Stimulated activated naive CD8-positive, alpha-beta T cell treated with anti-CD3 and anti-CD28 coated beads, Interleukin-15, amount 100 ng/mL, for 72 hours (primary cell): ENCODE measurements around the gene CYYR1.

Experiments
- ATAC-seq: fragments of 150-1000 bp; cut with Tn5 transposase; 2 replicates; pipeline ENCODE4 v1.10.0; 2021; ENCODE audit warnings: mild to moderate bottlenecking, moderate library complexity
- DNase-seq, 2 donors: peaks; one replicate each; pipeline ENCODE4 v3.0.0; 2021 to 2022
- H3K27ac Mint-ChIP-seq, 2 donors: one replicate each; pipeline ENCODE4 v1.8.0; 2022; ENCODE audit warnings: mild to moderate bottlenecking in 2 of 2, mixed read lengths in 2 of 2, moderate library complexity in 2 of 2
- H3K27me3 Mint-ChIP-seq: one replicate; pipeline ENCODE4 v1.8.0; 2022; ENCODE audit warnings: mixed read lengths
- H3K4me1 Mint-ChIP-seq: one replicate; pipeline ENCODE4 v1.8.0; 2022; ENCODE audit warnings: mild to moderate bottlenecking, mixed read lengths
- H3K4me3 Mint-ChIP-seq, 2 donors: one replicate each; pipeline ENCODE4 v1.8.0; 2022; ENCODE audit warnings: mild to moderate bottlenecking in 2 of 2, mixed read lengths in 2 of 2, moderate library complexity in 1 of 2
- H3K9me3 Mint-ChIP-seq, 2 donors: one replicate each; pipeline ENCODE4 v1.8.0; 2022; ENCODE audit warnings: mixed read lengths in 2 of 2

CYYR1 gene

DNA sequence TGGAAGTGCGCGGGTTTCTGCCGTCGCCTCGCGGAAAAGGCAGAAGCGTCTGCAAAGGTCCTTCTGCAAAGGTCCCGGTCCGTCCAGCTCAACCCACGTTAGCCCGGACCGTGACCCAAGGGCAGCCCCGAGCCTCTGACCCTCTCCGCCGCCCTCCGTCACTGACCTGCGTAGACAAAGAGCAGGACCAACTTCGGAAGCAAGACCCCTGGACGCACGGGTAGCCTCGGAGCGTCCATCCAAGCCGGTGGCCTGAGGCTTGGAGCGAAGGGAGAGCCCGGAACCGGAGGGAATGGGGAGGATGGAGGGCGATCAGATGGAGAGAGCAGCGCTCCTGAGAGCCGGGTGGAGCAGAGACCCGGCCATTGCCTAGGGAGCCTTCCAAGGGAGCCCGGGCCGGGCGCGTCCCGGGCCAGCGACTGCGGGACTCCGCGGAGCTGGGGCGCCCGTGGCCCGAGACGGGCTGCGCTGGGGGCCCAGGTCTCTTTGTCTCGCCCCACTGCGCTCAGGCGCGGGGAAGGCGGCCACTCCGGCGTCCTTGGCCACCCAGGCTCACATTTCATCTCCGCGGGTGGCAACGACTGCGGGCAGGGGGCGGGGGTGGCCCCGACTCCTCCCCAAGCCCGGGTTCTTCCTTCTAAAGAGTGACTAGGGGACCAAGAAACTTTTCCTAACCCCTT lies at the start of gene CYYR1:
Gene CYYR1, minus strand, starts transcription at position 585 of the 680 bp plus-strand sequence. Its CDS starts 346 bp downstream, at position 239.
- Mint-ChIP-seq H3K4me3 (peak within 1 kb of the TSS in 1 of 2 donors; percentile 36), H3K4me1 (peaks cover 10% of the 10 kb centered on the region), H3K27me3 (peaks cover 53% of the 10 kb centered on the region), H3K27ac (no peak within 1 kb of the TSS), H3K9me3 (peaks cover 9 to 19% of the 10 kb centered on the region in 2 donors)
- ATAC-seq (no peak), DNase-seq (no peak)

DNA sequence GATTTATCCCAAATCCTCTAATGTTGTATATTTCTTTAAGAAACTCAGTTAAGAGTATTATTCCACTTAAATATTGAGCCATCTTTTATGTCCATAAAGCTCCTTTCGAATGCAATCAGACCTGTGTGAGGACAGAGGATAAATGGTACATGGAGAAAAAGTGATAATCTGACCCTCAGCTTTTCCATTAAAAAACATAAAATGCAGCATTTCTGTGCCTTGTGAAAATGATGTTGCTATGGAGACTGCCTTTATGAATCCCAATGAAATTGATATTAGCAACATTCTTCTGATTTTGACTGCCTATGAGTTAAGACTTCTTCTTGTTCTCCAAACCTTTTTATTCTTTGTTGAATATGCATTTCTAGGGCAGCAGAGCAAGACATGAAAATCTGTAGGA lies 44.1 kb upstream of the CYYR1 start:
- H3K9me3 Mint-ChIP-seq, result no peaks in the 10 kb centered on the region
- H3K4me3 Mint-ChIP-seq, result no peak overlapping the region
- ATAC-seq (no peak), DNase-seq (no peak)
- H3K27me3 Mint-ChIP-seq, result no peaks in the 10 kb centered on the region
- no peak overlapping the region for H3K27ac Mint-ChIP-seq
- no peaks in the 10 kb centered on the region for H3K4me1 Mint-ChIP-seq

DNA sequence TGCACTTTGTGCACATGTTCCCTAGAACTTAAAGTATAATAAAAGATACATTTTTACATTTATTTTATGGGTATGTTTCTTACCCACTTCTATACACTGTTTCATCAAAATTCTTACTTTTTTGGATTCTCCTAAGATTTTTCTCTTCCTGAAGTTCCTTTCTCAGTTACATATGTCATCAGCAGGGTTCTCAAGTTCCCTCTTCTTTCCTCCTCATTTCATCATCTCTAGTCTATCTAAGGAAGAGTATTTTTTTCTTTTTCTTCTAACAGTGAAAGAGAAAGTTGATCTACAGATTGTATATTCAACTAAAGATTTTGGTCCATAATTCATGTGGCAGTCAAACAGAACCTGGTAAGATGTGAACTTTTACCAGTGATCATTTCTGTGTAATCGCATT lies 41.2 kb upstream of the CYYR1 start:
- no peaks in the 10 kb centered on the region for H3K9me3 Mint-ChIP-seq
- ATAC-seq (no peak), DNase-seq (no peak)
- H3K27me3 Mint-ChIP-seq, result no peaks in the 10 kb centered on the region
- no peak overlapping the region for H3K4me3 Mint-ChIP-seq
- H3K27ac Mint-ChIP-seq, result no peak overlapping the region
- no peaks in the 10 kb centered on the region for H3K4me1 Mint-ChIP-seq

DNA sequence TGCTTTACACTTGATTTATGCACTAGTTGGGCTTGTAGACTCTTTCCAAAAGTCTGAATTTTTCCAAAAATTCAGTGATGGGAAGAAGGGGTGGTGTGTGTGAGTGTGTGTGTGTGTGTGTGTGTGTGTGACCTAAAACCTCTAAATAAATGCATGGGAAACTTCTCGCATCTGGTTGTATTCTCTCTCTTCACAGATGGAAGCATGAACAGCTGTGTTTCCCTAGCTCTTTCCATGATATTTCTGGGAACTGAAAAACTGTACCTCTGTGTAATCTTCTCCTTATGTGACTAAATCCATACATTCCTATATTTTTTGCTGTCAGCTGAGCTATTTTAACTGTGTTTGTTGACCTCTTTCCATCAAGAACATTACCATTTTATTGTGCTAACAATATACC lies 26.2 kb upstream of the CYYR1 start:
- Mint-ChIP-seq H3K27ac (no peak overlapping the region), H3K4me3 (no peak overlapping the region), H3K4me1 (no peaks in the 10 kb centered on the region), H3K27me3 (no peaks in the 10 kb centered on the region), H3K9me3 (peaks cover 3 to 7% of the 10 kb centered on the region in 2 donors)
- ATAC-seq, result no peak
- DNase-seq, result no peak

DNA sequence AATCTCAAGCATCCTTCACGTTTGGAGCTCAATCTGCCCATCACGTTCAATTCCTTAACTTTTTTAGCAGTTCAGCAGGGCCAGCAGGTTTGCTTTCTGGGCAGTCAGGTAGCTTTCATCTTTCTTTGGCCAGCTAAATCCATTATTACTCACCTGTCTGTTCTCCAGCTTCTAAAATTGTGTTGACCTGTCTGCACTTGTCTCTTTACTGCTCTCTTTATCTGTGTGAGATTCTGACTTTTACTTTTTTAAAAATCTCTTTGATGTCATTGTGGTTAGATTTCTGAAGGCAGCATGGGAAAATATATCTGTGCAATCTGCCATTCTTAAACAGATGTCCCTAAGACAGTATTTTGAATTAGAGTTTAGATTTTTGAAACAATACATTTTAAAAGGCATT lies 24.9 kb upstream of the CYYR1 start:
- ATAC-seq (no peak), DNase-seq (no peak)
- Mint-ChIP-seq H3K27ac (no peak overlapping the region), H3K4me1 (no peaks in the 10 kb centered on the region), H3K4me3 (no peak overlapping the region), H3K9me3 (peaks cover 3 to 7% of the 10 kb centered on the region in 2 donors), H3K27me3 (no peaks in the 10 kb centered on the region)

DNA sequence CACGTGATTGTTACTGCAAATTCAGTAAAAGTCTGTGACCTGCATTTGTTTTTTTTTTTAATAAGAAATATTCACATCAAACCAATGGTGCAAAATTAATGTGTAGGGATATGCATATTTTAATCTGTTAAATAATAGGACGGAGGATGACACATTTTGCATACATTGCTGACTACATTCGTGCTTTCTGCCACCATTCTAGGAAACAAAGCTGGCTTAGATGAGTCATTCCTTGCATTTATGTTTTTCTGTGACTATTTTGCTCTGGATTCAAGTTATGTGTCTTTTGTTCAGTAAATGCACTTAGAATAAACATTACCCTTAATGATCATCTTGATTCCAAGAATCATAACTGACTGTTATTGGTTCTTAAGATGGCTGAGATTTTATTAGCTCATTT lies 23.9 kb upstream of the CYYR1 start:
- H3K4me3 Mint-ChIP-seq, result no peak overlapping the region
- ATAC-seq (no peak), DNase-seq (no peak)
- H3K4me1 Mint-ChIP-seq, result no peaks in the 10 kb centered on the region
- peaks cover 0 to 7% of the 10 kb centered on the region in 2 donors for H3K9me3 Mint-ChIP-seq
- H3K27me3 Mint-ChIP-seq, result no peaks in the 10 kb centered on the region
- no peak overlapping the region for H3K27ac Mint-ChIP-seq

DNA sequence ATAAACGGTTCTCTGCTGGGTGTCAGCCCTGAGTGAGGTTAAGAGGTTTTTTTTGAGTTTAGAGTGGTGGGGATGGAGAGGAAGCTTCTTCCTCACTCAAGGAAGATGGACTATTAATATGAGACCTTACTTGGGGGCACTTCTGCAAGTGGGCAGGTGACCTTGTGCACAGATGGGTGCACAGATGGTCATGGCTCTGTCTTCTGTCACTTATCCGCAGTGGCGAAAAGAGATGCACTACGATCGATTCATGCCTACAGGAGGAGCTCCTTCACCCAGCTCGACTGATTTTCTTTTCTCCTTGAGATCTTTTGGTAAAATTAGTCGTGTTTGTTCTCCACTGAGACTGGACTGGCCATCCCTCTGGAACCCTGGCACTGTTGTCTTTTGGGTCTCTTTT lies 22.9 kb upstream of the CYYR1 start:
- no peak overlapping the region for H3K27ac Mint-ChIP-seq
- DNase-seq (no peak), ATAC-seq (no peak)
- no peaks in the 10 kb centered on the region for H3K27me3 Mint-ChIP-seq
- H3K4me1 Mint-ChIP-seq, result no peaks in the 10 kb centered on the region
- peaks cover 0 to 7% of the 10 kb centered on the region in 2 donors for H3K9me3 Mint-ChIP-seq
- no peak overlapping the region for H3K4me3 Mint-ChIP-seq

DNA sequence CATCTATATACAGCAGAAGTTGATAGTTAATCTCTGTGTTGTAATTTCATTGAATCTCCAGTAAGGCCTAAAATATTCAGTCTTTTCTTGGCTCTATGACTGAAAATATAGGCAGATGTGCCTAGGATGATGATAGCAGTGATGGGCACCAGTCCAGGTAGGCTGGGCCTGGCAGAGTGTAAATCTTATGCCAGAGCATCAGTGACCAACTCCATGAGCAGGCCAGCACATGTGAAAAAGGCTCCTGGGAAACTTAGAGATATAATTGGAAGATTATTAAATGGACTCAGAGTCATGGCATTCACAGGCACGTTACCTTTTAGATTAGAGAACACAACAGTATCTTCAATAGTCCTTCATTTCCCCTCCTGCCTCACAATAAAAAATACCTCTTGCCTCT lies 20.7 kb upstream of the CYYR1 start:
- H3K4me1 Mint-ChIP-seq, result no peaks in the 10 kb centered on the region
- H3K27me3 Mint-ChIP-seq, result no peaks in the 10 kb centered on the region
- no peak overlapping the region for H3K27ac Mint-ChIP-seq
- no peaks in the 10 kb centered on the region for H3K9me3 Mint-ChIP-seq
- DNase-seq (no peak), ATAC-seq (no peak)
- H3K4me3 Mint-ChIP-seq, result no peak overlapping the region

DNA sequence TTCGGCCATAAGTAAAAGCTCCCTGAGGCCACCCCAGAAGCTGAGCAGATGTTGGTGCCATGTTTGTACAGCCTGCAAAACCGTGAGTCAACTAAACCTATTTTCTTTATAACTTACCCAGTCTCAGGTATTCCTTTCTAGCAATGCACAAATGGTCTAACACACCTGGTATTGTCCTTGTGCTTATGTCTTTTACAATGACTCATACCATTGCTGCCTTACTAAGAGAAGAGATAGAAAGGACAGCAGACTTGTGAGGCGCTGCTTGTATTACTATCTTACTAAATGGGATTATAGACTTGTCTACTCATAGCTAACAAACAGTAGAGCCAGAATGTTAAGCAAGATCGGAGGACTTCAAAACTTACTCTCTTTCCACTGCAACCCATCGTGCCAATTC lies 18.5 kb upstream of the CYYR1 start:
- Mint-ChIP-seq H3K4me3 (no peak overlapping the region), H3K9me3 (no peaks in the 10 kb centered on the region), H3K27ac (no peak overlapping the region), H3K4me1 (no peaks in the 10 kb centered on the region), H3K27me3 (no peaks in the 10 kb centered on the region)
- ATAC-seq (no peak), DNase-seq (no peak)

DNA sequence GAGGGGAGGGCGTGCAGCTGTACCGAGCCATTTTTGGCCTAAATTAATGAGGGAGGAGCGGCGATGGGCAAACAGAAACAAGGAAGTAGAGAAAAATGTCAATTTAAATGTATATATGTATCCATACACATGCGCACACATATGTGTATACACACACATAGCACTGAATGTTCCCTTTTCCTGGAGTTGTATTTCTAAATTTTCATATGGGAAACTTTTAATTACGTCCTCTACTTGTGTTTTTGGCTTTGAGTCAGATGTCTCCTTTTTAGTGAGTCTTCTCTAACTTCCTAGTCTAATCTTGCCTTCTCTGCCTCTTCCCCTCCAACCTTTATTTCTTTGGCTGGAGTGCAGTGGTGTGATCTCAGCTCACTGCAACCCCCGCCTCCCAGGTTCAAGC lies 15.4 kb upstream of the CYYR1 start:
- DNase-seq (no peak), ATAC-seq (no peak)
- no peak overlapping the region for H3K27ac Mint-ChIP-seq
- no peaks in the 10 kb centered on the region for H3K27me3 Mint-ChIP-seq
- H3K9me3 Mint-ChIP-seq, result no peaks in the 10 kb centered on the region
- H3K4me3 Mint-ChIP-seq, result no peak overlapping the region
- H3K4me1 Mint-ChIP-seq, result no peaks in the 10 kb centered on the region

DNA sequence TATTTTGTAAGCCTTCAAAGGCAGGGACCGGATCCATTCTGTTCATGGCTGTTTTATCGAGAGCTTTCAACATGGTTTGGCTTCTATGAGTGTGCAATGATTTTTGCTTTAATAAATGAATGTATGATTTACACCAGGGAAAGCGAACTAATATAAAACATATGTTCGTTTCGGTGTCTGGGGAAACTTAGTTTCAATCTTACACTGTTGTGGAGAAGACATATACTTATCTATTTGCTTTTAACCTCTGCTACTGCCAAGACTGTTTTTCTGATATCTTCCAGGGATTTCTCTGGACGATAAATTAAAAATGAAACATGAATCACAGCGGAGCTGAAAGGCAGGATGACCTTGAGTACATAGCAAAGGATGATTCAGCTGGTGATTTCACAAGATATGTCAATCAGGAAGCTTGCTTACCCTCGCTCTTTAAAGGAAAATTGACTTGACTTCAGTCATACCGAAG lies 14.7 kb upstream of the CYYR1 start:
- Mint-ChIP-seq H3K9me3 (no peaks in the 10 kb centered on the region), H3K4me1 (no peaks in the 10 kb centered on the region), H3K4me3 (no peak overlapping the region), H3K27me3 (no peaks in the 10 kb centered on the region), H3K27ac (no peak overlapping the region)
- DNase-seq (no peak), ATAC-seq (no peak)

DNA sequence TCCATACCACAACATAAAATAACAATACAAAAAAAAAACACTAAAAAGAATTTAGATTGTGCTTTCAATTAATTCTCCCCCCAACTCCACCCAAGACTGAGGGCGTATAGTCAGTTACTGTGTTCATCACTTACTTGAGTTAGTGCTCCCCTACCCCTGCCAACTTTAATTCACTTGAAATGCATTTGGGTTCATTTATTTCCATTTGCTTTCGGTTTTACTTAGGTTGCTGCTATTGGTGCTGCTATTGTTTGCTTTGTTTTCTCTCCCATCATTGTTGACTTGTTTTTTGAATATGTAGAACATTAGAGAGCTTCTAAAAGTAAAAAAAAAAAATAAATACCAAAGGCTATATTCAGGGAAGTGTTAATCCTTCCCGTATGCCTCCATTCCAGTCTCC lies 10.7 kb upstream of the CYYR1 start:
- H3K4me1 Mint-ChIP-seq, result no peaks in the 10 kb centered on the region
- peaks cover 8 to 18% of the 10 kb centered on the region in 2 donors for H3K9me3 Mint-ChIP-seq
- H3K27me3 Mint-ChIP-seq, result no peaks in the 10 kb centered on the region
- no peak overlapping the region for H3K4me3 Mint-ChIP-seq
- no peak overlapping the region for H3K27ac Mint-ChIP-seq
- ATAC-seq (no peak), DNase-seq (no peak)

DNA sequence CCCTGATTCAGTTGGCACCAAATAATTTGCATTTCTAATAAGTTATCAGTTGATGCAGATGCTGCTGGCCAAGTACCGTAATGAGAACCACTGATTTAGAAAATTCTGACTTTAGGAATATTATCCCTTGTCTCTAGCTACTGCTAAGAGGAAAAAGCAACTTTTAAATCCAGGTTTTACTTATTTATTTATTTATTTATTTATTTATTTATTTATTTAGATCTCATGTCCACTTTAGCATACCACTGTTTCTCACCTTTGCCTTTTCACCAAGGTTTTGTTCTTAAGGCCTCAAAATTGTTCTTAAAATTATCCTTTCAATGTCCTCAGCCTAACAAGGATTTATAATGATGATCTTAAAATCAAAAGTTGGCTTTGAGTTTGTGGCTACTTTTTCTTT lies 8.7 kb upstream of the CYYR1 start:
- ATAC-seq (no peak), DNase-seq (no peak)
- Mint-ChIP-seq H3K4me3 (no peak overlapping the region), H3K27me3 (no peaks in the 10 kb centered on the region), H3K27ac (no peak overlapping the region), H3K4me1 (no peaks in the 10 kb centered on the region), H3K9me3 (peaks cover 8 to 18% of the 10 kb centered on the region in 2 donors)

DNA sequence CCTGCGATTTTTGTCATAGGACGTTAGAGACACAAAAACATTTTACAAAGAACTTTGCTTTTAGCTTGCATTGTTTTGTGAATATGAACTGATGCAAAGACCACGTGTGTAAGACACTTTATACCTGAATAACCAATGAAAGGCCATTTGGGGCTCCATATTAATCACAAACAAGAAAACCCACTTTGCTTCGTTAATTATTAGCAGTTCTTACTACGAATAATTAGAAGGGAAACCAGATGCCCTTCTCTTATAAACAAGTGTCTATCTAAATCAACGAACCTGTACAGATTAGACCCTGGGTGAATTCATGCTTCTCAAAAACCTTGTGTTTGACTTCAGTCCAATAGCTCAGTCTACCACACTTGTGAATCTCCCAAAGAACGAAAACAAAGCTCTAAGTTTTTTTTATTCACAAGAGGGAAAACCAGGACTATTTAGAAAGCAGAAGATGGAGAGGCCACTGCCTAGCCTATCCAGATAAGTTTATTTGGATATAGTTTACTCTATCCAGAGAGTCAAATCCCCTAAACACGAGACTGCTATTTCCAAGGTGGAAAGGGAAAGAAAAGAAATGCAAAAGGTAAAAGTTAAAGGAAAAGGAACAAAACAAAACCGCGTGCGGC lies 897 bp downstream of the CYYR1 start:
- DNase-seq (no peak), ATAC-seq (no peak)
- H3K27ac Mint-ChIP-seq, result no peak overlapping the region
- peaks cover 53% of the 10 kb centered on the region for H3K27me3 Mint-ChIP-seq
- peaks cover 10% of the 10 kb centered on the region for H3K4me1 Mint-ChIP-seq
- H3K4me3 Mint-ChIP-seq, result peak overlapping the region in 1 of 2 donors; percentile 15
- H3K9me3 Mint-ChIP-seq, result peaks cover 9 to 19% of the 10 kb centered on the region in 2 donors

DNA sequence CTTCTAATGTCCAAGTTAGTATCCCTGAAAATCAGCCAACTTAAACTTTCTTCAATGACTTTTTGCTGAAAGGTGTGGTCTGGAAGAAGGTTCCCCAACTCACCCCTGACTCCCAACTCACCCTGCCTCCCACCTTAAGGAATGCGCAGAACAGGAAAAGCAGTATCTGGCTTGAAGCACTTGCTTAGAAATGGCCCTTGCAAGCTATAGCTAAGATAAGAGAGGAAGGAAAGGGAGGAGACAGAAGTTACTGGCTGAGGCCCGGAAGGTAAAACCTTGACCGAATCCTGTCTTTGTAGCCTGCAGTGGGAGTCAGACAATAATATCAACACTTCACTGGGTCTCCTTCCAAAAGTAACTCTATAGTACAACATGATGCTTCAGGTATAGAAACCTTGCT lies 2.9 kb downstream of the CYYR1 start:
- H3K27ac Mint-ChIP-seq, result no peak overlapping the region
- ATAC-seq, result no peak
- no peak overlapping the region for H3K4me3 Mint-ChIP-seq
- peaks cover 10% of the 10 kb centered on the region for H3K4me1 Mint-ChIP-seq
- peaks cover 9 to 12% of the 10 kb centered on the region in 2 donors for H3K9me3 Mint-ChIP-seq
- no peak for DNase-seq
- peaks cover 51% of the 10 kb centered on the region for H3K27me3 Mint-ChIP-seq

DNA sequence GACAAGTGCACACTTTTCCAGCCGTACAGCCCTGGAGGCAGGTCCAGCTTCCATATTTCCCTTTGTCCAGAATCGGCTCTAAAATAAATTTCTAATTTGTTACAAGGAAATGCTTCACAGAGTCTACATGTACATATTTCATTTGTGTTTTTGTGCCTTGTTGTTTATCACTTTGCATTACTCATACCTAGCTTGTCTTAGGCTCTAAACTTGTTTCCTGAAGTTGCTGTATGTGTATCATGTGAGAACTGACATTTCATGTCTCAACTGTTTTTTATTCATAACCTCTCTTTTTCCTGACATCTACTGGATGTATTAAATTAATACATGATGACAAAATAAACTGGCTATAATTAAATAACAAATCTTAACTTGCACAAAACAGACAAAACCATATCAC lies 7.5 kb downstream of the CYYR1 start:
- no peak for ATAC-seq
- Mint-ChIP-seq H3K9me3 (no peaks in the 10 kb centered on the region), H3K4me3 (no peak overlapping the region), H3K4me1 (no peaks in the 10 kb centered on the region), H3K27me3 (peaks cover 23% of the 10 kb centered on the region), H3K27ac (no peak overlapping the region)
- DNase-seq, result no peak

DNA sequence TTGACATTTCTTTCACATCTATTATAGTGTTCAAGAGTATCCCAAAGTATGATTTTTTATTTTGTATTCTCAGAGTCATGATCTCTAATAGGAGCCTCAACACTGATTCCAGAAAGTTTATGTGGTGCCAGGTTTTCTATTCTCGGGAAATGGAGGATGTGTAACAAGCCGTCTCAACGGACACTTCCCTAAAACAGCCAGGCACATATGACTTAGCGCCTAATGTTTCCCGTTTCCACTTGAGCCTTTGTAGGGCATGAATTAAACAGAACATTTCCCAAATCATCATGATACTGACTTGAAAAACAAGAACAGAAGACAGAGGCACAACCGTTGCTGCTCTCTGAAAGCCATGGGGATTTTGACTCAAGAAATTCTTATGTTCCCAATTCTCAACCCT lies 8.0 kb downstream of the CYYR1 start:
- ATAC-seq (no peak), DNase-seq (no peak)
- no peaks in the 10 kb centered on the region for H3K9me3 Mint-ChIP-seq
- peaks cover 19% of the 10 kb centered on the region for H3K27me3 Mint-ChIP-seq
- no peak overlapping the region for H3K4me3 Mint-ChIP-seq
- H3K4me1 Mint-ChIP-seq, result no peaks in the 10 kb centered on the region
- H3K27ac Mint-ChIP-seq, result no peak overlapping the region
